Measurements from ENCODE around the gene FDX2. TPM values are rescaled to one million over a fixed set of nuclear protein-coding genes. Genes with fewer than 3 reads are reported as not detected.

FDX2 gene
- total RNA-seq, 1 experiment from 2014 or later, result 40.8 TPM

DNA sequence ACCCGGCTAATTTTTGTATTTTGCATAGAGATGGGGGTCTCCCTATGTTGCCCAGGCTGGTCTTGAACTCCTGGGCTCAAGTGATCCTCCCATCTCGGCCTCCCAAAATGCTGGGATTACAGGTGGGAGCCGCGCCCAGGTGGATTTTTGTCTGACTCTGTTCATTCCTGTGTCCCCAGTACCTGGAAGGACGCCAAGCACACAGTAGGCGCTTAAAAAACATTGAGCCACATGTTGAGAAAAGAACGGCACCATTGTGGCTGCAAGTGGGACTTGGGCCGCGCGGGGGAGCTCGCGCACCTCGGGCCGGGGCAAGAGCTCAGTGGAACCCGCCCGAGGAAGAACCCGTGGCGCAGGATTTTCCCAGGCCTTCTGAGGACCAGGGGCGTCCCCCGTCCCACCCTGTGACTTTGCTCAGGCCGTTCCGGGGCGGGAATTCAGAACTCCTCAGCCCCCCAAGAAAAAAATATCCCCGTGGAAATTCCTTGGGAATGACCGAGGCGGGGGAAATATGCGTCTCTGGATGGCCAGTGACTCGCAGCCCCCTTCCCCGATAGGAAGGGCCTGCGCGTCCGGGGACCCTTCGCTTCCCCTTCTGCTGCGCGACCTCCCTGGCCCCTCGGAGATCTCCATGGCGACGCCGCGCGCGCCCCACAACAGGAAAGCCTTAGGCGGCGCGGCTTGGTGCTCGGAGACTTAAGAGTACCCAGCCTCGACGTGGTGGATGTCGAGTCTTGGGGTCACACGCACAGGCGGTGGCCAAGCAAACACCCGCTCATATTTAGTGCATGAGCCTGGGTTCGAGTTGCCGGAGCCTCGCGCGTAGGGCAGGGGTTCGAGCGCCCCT lies 46.3 kb downstream of the FDX2 start:
- DNase-seq, result peak; percentile 94
- Histone ChIP-seq H3K36me3 (replicated peaks; ENCODE audit: control insufficient read depth, insufficient read depth, low read length) (no peaks in the 10 kb centered on the region), H3K27me3 (ENCODE audit: control insufficient read depth, insufficient read depth, low read length) (peaks cover 31% of the 10 kb centered on the region), H3K4me3 (ENCODE audit: insufficient read depth, low read depth, low read length) (peak overlapping the region; percentile 40)

DNA sequence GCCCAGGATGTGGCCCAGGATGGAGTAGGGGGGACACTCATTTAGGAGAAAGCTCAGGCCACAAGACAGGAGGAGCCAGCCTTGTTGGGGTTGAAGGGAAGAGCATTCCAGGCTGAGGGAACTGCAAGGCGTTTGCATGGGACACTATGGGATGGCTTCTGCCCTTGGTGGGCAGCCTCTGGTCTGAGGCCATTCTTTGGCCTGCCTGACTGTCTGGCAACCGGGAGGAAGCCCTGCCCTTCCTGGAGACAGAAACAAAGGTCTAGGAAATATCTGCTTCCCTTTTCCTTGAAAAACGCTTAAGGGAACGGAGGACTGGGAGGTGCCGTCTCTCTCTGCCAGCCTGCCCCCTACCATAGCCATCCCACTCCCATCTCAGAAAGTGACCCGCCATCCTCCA lies 47.7 kb downstream of the FDX2 start:
- Histone ChIP-seq H3K27me3 (ENCODE audit: control insufficient read depth, insufficient read depth, low read length) (peaks cover 31% of the 10 kb centered on the region), H3K4me3 (ENCODE audit: insufficient read depth, low read depth, low read length) (no peak overlapping the region), H3K36me3 (replicated peaks; ENCODE audit: control insufficient read depth, insufficient read depth, low read length) (no peaks in the 10 kb centered on the region)
- no peak for DNase-seq

DNA sequence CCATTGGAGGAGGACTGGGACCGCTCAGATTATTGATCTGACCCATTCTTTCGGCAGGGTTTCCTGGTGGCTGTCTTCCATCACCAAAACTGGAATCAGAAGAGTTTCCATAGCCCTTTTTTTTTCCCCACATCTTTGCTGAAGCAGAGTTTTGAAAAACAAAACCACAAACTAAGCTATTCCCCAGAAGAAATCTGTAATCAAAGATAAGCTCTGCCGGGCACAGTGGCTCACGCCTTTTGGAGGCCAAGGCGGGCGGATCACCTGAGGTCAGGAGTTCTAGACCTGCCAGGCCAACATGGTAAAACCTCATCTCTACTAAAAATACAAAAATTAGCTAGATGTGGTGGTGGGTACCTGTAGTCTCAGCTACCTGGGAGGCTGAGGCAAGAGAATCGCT lies 49.1 kb downstream of the FDX2 start:
- Histone ChIP-seq H3K4me3 (ENCODE audit: insufficient read depth, low read depth, low read length) (no peak overlapping the region), H3K36me3 (replicated peaks; ENCODE audit: control insufficient read depth, insufficient read depth, low read length) (no peaks in the 10 kb centered on the region), H3K27me3 (ENCODE audit: control insufficient read depth, insufficient read depth, low read length) (peaks cover 22% of the 10 kb centered on the region)
- no peak for DNase-seq

DNA sequence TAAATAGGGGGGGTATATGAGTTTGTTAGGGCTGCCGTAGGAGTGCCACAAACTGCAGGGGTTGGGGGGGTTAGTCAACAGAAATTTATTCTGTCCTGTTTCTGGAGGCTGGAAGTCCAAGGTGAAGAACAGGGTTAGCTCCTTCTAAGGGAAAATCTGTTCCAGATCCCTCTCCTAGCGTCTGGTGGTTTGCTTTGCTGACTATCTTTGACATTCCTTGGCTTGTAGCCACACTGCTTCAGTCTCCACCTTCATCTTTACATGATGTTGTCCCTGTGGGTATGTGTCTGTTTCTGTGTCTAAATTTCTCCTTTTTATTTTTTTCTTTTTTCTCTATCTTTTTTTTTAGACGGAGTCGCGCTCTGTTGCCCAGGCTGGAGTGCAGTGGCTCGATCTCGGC lies 53.0 kb downstream of the FDX2 start:
- Histone ChIP-seq H3K27me3 (ENCODE audit: control insufficient read depth, insufficient read depth, low read length) (no peaks in the 10 kb centered on the region), H3K4me3 (ENCODE audit: insufficient read depth, low read depth, low read length) (no peak overlapping the region), H3K36me3 (replicated peaks; ENCODE audit: control insufficient read depth, insufficient read depth, low read length) (peaks cover 2% of the 10 kb centered on the region)
- no peak for DNase-seq

DNA sequence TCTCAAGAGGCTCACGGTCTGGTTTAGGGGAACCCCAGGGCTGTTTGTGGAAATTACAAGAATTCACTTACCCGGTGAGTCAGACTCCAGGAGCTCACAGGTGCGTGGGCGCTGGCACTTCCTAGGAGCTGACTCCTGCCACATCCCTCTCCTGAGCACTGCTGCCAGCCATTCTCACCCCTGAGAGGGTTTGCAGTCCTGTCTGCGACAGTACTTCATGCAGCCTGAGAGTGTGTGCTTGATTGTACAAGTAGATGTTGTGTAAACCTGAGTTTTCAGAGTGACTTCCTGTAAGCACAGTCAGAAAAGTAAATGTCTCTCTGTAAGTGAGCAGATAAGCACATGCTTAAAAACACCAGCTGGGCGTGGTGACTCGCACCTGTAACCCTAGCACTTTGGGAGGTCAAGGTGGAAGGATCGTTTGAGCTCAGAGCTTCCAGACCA lies 55.7 kb downstream of the FDX2 start:
- Histone ChIP-seq H3K36me3 (replicated peaks; ENCODE audit: control insufficient read depth, insufficient read depth, low read length) (peaks cover 17% of the 10 kb centered on the region), H3K4me3 (ENCODE audit: insufficient read depth, low read depth, low read length) (no peak overlapping the region), H3K27me3 (ENCODE audit: control insufficient read depth, insufficient read depth, low read length) (no peaks in the 10 kb centered on the region)
- no peak for DNase-seq

Other genes with a start within 250 kb of the FDX2 start
- 14.4 and 20.4 TPM in 2 replicates for gene SHFL, start 229.7 kb downstream of the FDX2 start, total RNA-seq (2014; rRNA removed; shearing (Covaris generic))
- 0.15 TPM in 1 of 2 replicates, not detected in the other for gene ANGPTL6, start 213.3 kb downstream of the FDX2 start, total RNA-seq (2014; rRNA removed; shearing (Covaris generic))
- gene PPAN, start 209.7 kb downstream of the FDX2 start, total RNA-seq (2014; rRNA removed; shearing (Covaris generic)), result 52.9 and 54.4 TPM in 2 replicates
- gene P2RY11, start 204.3 kb downstream of the FDX2 start, total RNA-seq (2014; rRNA removed; shearing (Covaris generic)), result 0.87 and 6.2 TPM in 2 replicates
- gene EIF3G, start 196.1 kb downstream of the FDX2 start, total RNA-seq (2014; rRNA removed; shearing (Covaris generic)), result 354 and 376 TPM in 2 replicates
- 128 and 129 TPM in 2 replicates for gene DNMT1, start 121.1 kb downstream of the FDX2 start, total RNA-seq (2014; rRNA removed; shearing (Covaris generic))
- gene S1PR2, start 84.7 kb downstream of the FDX2 start, total RNA-seq (2014; rRNA removed; shearing (Covaris generic)), result 7.4 and 8.9 TPM in 2 replicates
- gene MRPL4, start 63.8 kb downstream of the FDX2 start, total RNA-seq (2014; rRNA removed; shearing (Covaris generic)), result 148 and 174 TPM in 2 replicates
- gene ICAM1, start 44.9 kb downstream of the FDX2 start, total RNA-seq (2014; rRNA removed; shearing (Covaris generic)), result 2.8 and 6.1 TPM in 2 replicates
- gene ICAM4, start 29.1 kb downstream of the FDX2 start, total RNA-seq (2014; rRNA removed; shearing (Covaris generic)), result 1.7 and 2.4 TPM in 2 replicates
- gene ICAM5, start 26.1 kb downstream of the FDX2 start, total RNA-seq (2014; rRNA removed; shearing (Covaris generic)), result 0.83 and 3.7 TPM in 2 replicates
- 0.17 and 0.85 TPM in 2 replicates for gene ZGLP1, start 6.2 kb downstream of the FDX2 start, total RNA-seq (2014; rRNA removed; shearing (Covaris generic))
- gene RAVER1, start 17.5 kb upstream of the FDX2 start, total RNA-seq (2014; rRNA removed; shearing (Covaris generic)), result 32.2 and 36.1 TPM in 2 replicates
- 15.2 and 16.1 TPM in 2 replicates for gene ICAM3, start 23.6 kb upstream of the FDX2 start, total RNA-seq (2014; rRNA removed; shearing (Covaris generic))
- 48.0 and 48.3 TPM in 2 replicates for gene TYK2, start 64.6 kb upstream of the FDX2 start, total RNA-seq (2014; rRNA removed; shearing (Covaris generic))
- gene CDC37, start 87.5 kb upstream of the FDX2 start, total RNA-seq (2014; rRNA removed; shearing (Covaris generic)), result 226 and 254 TPM in 2 replicates
- 2.3 and 2.6 TPM in 2 replicates for gene PDE4A, start 104.5 kb upstream of the FDX2 start, total RNA-seq (2014; rRNA removed; shearing (Covaris generic))
- 80.2 and 82.3 TPM in 2 replicates for gene KEAP1, start 187.3 kb upstream of the FDX2 start, total RNA-seq (2014; rRNA removed; shearing (Covaris generic))
- 14.7 and 16.1 TPM in 2 replicates for gene S1PR5, start 201.4 kb upstream of the FDX2 start, total RNA-seq (2014; rRNA removed; shearing (Covaris generic))
- gene ATG4D, start 227.9 kb upstream of the FDX2 start, total RNA-seq (2014; rRNA removed; shearing (Covaris generic)), result 95.6 and 105 TPM in 2 replicates
- gene KRI1, start 250.0 kb upstream of the FDX2 start, total RNA-seq (2014; rRNA removed; shearing (Covaris generic)), result 19.3 and 21.6 TPM in 2 replicates

All from H7 (cell line).